NT2/D1 (cell line): Measurements from ENCODE around the gene INPP5E.

ENCODE experiments used
- SUZ12 ChIP-seq: IDR thresholded peaks from 2 replicates; pipeline ENCODE4 v1.6.1; 2011; ENCODE audit not compliant: insufficient read length, insufficient read depth; ENCODE audit errors: extremely low read depth
- YY1 ChIP-seq: IDR thresholded peaks from 2 replicates; pipeline ENCODE4 v1.6.1; 2011; ENCODE audit not compliant: insufficient read length, insufficient read depth
- ZNF274 ChIP-seq: IDR thresholded peaks from 2 replicates; pipeline ENCODE4 v1.6.1; 2011; ENCODE audit warnings: mild to moderate bottlenecking, low read depth, low read length

- TF ChIP-seq ZNF274 (no peak), YY1 (no peak), SUZ12 (no peak)
Observed at GRCh38 chr9:136391737-136392537, 47.7 kb downstream of the INPP5E start.
